Measurements from ENCODE around the gene KRTAP1-1.
"Not testable (repeated sequence)": the region's sequence is repeated elsewhere in the genome, so short reads cannot be mapped to it uniquely, and the experiment has no call there.

KRTAP1-1 gene

GRCh38 chr17:41009936-41010335 is 31.3 kb downstream of the KRTAP1-1 start:
- DNase-seq: no peak

DNA sequence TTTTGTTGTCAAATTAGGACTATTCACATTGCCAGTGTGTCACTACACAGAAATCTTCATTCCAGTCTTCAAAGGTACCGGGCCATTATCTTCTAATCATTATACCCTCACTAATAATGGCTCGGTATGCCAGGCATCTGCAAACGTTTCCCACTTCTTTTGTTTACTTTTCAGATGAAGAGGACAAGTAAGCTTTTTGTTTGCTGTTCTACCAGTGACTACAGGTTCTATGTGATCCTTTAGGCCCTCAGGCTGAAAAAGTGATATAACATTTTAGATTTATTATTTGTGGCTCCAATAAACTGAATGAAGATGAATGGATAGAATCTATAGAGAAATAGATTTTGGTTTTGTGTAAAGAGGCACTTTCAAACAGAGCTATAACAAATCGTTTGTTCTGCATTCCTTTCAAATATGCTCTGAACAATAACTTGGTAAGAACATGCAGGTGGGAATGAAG is 31.9 kb downstream of the KRTAP1-1 start:
- DNase-seq: no peak

DNA sequence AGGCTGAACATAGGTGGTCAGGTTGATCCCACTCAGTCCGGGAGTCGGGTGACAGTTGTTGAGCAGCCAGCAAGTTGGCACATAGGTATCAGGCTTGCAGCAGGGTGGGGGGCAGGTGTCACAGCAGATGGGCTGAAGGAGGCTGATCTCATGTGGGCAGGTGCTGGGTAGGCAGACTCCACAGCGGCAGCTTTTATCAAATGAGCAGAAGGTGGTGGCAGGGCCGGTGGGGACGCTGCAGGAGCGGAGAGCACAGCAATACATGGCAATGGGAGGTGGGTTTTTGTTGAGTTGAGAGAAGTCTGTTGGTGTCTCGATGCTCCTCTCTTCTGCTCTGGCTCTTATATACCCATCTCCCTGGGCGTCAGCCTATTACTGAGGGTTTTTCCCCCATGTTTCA is 32.4 kb downstream of the KRTAP1-1 start, which contains the start of gene KRTAP3-1:
Gene KRTAP3-1 (minus strand): TSS at position 318 of the 400 bp plus-strand sequence. CDS start 54 bp downstream, at position 264.
- no peak for DNase-seq

GRCh38 chr17:41004397-41004796 is 36.9 kb downstream of the KRTAP1-1 start:
- no peak for DNase-seq

DNA sequence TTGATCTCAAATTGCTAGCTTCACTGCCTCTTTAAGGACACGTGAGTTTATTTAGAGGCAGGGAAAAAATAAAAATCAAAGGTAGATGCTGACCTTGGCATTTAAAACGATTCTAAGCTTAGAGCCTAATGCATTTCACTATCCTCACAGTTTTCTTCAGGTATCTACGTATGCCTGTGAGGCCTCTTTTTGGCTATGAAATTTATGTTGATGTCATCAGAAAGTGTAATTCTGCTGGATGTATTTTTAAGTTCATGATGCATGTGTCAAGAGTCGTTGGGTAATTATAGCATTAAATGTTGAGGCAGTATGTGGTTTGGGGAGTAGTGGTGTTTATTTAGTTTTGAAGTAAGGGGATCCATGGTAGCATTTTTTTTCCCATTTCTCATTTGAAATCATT is 37.3 kb downstream of the KRTAP1-1 start:
- DNase-seq: no peak

DNA sequence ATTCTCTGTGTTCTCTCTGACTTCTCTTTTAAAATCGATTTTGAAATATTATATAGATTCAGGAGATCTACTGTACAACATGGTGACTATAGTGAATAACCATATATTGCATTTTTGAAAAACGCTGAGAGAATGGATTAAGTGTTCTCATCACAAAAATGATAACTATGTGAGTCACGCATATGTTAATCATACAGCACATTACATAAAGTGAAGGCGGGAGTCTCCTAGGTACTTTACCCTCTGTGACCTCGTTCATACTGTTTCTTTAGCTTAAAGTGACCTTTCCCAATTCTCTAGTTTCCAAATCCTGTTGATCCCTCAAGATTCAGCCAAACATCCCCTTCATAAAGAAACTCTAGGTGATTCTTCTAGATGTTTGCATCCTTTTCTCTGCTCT is 38.4 kb downstream of the KRTAP1-1 start:
- no peak for DNase-seq

DNA sequence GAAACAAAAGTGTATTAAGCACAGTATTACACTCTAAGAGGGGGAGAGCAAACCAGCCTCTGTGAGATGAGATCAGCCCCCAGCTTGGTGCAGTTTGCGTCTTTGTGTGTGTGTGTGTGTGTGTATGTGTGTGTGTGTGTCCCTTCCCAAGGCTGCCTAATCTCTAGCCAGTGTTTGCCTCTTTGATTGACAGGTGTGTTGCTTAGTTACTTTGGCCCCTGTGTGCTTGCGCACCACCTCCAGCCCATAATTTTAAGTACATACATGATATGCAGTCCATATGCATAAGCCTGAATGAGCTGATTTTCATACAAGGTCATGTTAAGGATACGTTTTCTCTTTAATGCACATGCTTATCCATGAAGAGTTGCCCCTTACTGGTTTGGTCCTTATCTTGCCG is 39.5 kb downstream of the KRTAP1-1 start:
- no peak for DNase-seq

GRCh38 chr17:40999563-40999962 is 41.7 kb downstream of the KRTAP1-1 start, which contains the start of gene KRTAP3-2:
Gene KRTAP3-2, minus strand, starts transcription at chr17:40999906. Its CDS starts 53 bp downstream, at chr17:40999853.
- DNase-seq: not testable (repeated sequence)

DNA sequence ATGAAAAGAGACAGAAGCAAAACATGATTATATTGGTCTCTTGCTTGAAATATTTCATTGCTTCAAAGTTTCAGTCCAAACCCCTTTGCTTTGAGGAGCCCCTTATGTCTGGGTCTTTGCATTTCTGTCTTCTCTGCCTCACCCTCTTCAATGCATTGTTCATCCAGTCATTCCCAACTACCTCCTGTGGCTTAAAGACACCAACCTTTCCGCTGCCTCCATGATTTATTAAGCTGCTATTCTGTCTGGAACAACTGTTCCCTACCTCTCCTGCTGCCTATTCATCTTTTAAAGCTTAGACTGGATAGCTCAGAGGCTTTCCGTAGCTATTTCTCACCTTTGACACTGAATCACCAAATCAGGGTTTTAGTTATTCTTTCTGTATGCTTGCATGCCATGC is 43.9 kb downstream of the KRTAP1-1 start:
- DNase-seq: no peak

DNA sequence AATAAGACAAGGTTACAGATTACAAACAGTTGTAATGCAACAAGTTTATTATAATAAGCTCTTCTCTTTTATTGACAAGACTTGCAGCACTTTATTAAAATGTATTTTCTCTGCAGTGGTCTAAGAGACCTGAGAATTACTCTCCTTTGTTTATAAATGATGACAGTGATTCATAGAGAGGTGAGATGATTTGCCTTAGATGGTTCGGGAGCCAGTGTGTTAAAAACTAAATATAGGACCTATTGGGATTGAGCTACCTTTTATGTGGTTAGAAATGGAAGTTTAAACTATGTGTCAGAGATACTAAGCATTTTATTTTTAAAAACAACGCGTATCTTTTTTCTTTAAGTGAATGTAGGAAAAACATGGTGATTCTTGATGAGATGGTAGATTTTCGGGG is 44.4 kb downstream of the KRTAP1-1 start:
- DNase-seq: no peak

DNA sequence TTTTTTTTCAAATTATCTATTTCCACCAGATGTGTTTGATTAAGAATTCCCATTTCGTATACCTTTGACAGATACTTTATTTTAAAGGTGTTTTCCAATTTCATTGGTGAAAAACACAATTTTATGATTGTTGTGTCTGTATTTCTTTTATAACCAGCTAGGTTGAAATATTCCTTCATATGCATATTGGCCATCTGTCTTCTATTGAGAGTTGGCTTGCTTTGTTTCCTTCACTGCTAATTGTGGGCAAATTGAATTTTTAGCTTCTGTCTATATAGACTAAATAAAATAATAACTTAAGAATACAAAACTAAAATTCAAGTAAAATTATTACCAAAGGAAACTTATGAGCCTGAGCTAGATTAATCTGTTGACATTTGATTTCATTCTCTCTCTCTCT is 46.1 kb downstream of the KRTAP1-1 start:
- no peak for DNase-seq

DNA sequence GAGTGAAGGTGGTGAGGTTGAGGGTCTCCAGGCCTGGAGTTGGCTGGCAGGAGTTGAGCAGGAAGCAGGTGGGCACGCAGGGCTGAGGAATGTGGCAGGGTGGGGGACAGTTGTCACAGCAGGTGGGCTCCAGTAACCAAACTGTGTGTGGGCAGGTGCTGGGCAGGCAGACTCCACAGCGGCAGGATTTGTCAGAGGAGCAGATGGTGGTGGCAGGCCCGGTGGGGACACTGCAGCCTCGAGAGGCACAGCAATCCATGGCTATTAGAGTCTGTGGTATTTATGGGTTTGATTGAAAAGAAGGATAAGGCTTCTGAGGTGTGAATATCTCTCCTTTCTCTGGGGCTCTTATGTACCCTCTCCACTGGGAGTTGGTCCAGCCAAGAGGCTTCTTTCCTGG is 47.4 kb downstream of the KRTAP1-1 start, which contains the start of gene KRTAP3-3:
Gene KRTAP3-3 (minus strand): TSS at position 326 of the 400 bp plus-strand sequence. CDS start 67 bp downstream, at position 259.
- DNase-seq: no peak

DNA sequence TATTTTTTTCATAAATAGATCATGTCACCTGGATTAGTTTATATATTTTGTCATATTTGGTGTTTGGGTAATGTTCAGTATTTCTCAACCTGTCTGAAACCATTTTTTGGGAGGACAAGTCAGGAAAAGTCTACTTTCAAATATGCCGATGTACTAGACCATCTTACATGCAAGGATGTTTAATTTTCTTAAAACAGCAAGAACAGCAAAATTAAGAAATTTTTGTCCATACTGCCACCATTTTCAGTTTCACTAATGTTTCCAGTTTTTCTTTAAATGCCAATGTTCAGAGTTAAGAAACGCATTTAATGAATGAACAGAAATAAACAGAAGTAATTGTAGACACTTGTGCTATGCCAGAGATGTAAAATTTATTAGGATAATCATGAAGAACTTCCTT is 48.2 kb downstream of the KRTAP1-1 start:
- DNase-seq: no peak

DNA sequence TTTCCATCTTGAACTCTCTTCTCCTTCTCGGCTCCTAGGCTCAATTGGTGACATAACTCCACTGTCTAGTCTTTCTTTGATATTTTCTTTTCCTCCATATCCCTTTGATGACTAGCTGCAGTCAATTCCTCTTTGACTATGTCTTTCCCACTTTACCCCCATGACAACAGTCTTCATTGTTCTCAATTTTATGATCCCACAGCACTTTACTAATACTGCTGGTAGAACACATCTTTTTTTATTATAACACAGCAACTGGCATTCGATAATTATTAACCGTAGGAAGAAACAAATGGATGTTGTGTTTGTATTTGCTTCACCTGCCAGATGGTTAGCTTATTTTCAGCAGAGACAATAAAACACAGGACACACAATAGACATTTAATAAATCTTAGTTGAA is 48.6 kb downstream of the KRTAP1-1 start:
- no peak for DNase-seq
